PFSK-1 (cell line): Measurements from ENCODE around the gene LCN15.

Experiments used
- FOXP2 ChIP-seq: optimal IDR thresholded peaks from 2 replicates; pipeline ENCODE3; 2011; ENCODE audit warnings: borderline replicate concordance, control low read depth, inconsistent platforms; ENCODE audit not compliant: insufficient read depth; ENCODE audit errors: extremely low read length, extremely low read depth
- POLR2AphosphoS5 ChIP-seq: IDR thresholded peaks from 2 replicates; pipeline ENCODE4 v1.6.1; 2012; ENCODE audit warnings: low read depth, mild to moderate bottlenecking, control low read depth, low read length, moderate library complexity
- REST ChIP-seq, 2 experiments: IDR thresholded peaks; 2 replicates each; pipeline versions ENCODE4 v1.6.1 to v1.8.0; 2011 to 2012; ENCODE audit warnings: low read depth in 2 of 2, low read length in 2 of 2, control low read depth in 1 of 2, inconsistent platforms in 1 of 2, mild to moderate bottlenecking in 1 of 2, moderate library complexity in 1 of 2; ENCODE audit not compliant: insufficient read depth in 1 of 2
- SIN3A ChIP-seq: IDR thresholded peaks from 2 replicates; pipeline ENCODE4 v1.6.1; 2012; ENCODE audit warnings: mild to moderate bottlenecking, low read length, moderate library complexity, borderline replicate concordance; ENCODE audit not compliant: insufficient read depth
- TAF1 ChIP-seq: IDR thresholded peaks from 2 replicates; pipeline ENCODE4 v1.6.1; 2012; ENCODE audit warnings: low read length, control low read depth, borderline replicate concordance; ENCODE audit not compliant: insufficient read depth

The LCN15 gene

GRCh38 chr9:136713550-136713949 lies 50.8 kb downstream of the LCN15 start:
- TF ChIP-seq SIN3A (no peak), REST (IDR thresholded peaks at IDR 0.05; ENCODE audit: insufficient read depth in 1 of 2, low read depth in 2 of 2, low read length in 2 of 2) (no peak)

DNA sequence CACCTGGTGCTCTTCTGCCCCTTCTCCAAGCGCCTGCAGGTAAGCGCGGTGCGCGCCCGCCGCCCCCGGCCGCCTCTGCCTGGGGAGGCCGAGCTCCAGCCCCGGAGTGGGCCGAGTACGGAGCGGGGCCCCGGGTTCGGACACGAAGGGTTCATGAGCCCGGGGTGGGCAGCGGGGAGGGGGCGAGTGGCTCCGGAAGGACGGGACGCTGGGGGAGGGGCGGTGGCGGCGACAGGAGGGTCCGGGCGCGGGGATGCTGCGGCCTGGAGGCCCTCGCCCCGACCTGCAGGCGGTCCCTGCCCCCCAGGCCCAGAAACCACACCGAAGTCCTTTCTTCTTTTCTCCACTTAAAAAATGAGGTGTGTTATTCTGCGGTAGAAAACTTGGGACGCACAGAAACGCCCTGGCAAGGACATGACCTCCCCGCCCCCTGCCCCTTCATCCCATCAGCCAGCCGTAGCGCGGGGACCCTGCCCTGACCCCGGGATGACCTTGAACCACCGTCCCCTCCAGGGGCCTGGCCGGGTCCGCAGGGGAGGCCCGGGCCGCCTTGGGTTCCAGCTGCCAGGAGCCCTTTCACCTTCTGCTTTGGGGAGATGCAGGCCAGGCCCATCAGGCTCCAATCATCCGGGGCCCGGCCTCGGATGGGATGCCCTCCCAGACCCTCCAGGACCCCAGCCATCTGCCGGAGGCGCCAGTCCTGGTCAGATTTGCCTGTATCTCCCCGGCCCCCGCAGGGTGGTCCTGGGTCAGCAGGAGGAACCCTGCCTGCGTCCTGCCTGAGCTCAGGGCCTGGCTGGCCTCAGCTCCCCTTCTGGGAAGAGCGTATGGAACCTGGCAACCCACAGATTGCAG lies 51.4 kb downstream of the LCN15 start:
- TF ChIP-seq TAF1 (no peak), REST (IDR thresholded peaks at IDR 0.05; ENCODE audit: insufficient read depth in 1 of 2, low read depth in 2 of 2, low read length in 2 of 2) (no peak), SIN3A (no peak), POLR2AphosphoS5 (no peak), FOXP2 (no peak)

DNA sequence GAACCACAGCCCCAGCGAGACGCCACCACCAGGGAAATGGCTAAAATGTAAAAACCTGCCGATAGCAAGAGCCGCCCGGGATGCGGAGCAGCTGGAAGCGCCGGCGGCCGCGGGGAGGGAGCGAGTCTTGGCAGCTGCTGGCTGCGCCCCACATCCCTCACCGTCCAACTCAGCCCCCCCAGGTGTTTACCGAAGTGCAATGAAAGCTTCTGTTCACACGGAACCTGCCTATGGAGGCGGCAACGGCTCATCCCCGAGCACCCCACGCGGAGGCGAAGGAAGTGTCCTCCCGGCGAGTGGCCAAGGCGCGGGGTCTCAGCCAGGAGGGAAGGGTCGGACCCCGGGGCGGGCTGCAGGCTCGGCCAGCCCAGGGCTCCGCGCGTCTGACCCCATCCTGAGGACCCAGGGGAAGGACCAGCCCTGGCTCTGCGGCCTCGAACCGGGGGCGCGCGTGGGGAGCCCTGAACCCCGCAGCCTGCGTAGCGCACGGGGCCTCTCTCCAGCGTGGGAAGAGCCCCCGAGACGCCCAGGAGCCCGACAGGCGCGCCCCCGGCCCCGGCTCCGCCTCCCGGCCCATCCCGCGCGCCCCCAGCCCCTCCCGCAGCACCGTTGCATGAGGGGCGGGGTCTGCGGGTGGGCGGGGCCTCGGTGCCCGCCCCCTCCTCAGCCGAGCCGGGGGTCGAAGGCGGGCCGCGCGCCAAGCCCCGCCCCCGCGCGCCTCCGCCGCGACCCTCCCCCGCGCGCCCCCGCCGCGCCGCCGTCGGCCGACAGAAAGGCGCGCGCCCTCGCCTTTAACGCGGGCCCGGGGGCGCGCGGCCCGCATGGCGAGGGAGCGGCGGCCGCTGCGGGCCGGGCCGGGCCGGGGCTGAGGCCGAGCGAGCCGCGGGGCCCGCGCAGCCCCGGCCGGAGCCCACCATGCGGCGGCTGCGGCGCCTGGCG lies 52.3 kb downstream of the LCN15 start, which contains the start of gene DIPK1B:
Gene DIPK1B (plus strand): TSS at position 822 of the 939 bp plus-strand sequence. CDS start 94 bp downstream, at position 916.
- TF ChIP-seq FOXP2 (no peak), POLR2AphosphoS5 (no peak), SIN3A (no peak), REST (IDR thresholded peaks at IDR 0.05; ENCODE audit: insufficient read depth in 1 of 2, low read depth in 2 of 2, low read length in 2 of 2) (no peak), TAF1 (no peak)

GRCh38 chr9:136710543-136710942 lies 53.8 kb downstream of the LCN15 start:
- TF ChIP-seq SIN3A (no peak), POLR2AphosphoS5 (no peak), FOXP2 (no peak), TAF1 (no peak), REST (IDR thresholded peaks at IDR 0.05; ENCODE audit: insufficient read depth in 1 of 2, low read depth in 2 of 2, low read length in 2 of 2) (no peak)
